IMR-90 (cell line): Measurements from ENCODE around the gene AIDA. TPM values are rescaled to one million over a fixed set of nuclear protein-coding genes. Genes with fewer than 3 reads are reported as not detected.

Source experiments
- ATAC-seq: fragments of 200-7000 bp; cut with Tn5 transposase; 2 replicates; pipeline ENCODE4 v1.9.1; 2020; ENCODE audit warnings: low read depth, mild to moderate bottlenecking, moderate library complexity
- BruUV-seq: library from RNA; stranded (reverse); fragments of 400-500 nt; replicated peaks from 2 replicates; lab custom pipeline; 2021; lab: Mats Ljungman, UMichigan
- CTCF ChIA-PET: fragments of 300-600 bp; formaldehyde crosslinking; extraction: SDS; loops from one replicate; lab custom pipeline; 2021; ENCODE audit warnings: antibody characterized with exemption; lab: Yijun Ruan, JAX
- POLR2A ChIA-PET: fragments of 300-600 bp; sonication (Branson Sonifier 250); formaldehyde crosslinking; loops from one replicate; lab custom pipeline; 2022; ENCODE audit warnings: antibody characterized with exemption; ENCODE audit not compliant: unreplicated experiment; lab: Charles Lee
- DNase-seq: peaks from one replicate; pipeline ENCODE4 v3.0.0; 2013
- H2AFZ ChIP-seq: replicated peaks from 2 replicates; pipeline ENCODE3; 2013; ENCODE audit warnings: low read length, mild to moderate bottlenecking; ENCODE audit not compliant: poor library complexity
- H2AK5ac ChIP-seq: 2 replicates; pipeline ENCODE4 v1.6.1; 2013; ENCODE audit warnings: low read depth, low read length, inconsistent platforms
- H2AK9ac ChIP-seq: replicated peaks from 2 replicates; pipeline ENCODE3; 2013; ENCODE audit warnings: mild to moderate bottlenecking, low read depth, low read length, moderate library complexity; ENCODE audit not compliant: poor library complexity
- H2BK120ac ChIP-seq: 2 replicates; pipeline ENCODE4 v1.6.1; 2013; ENCODE audit warnings: low read depth, low read length, inconsistent platforms
- H2BK15ac ChIP-seq: 3 replicates; pipeline ENCODE4 v1.6.1; 2013; ENCODE audit warnings: low read depth, low read length, inconsistent platforms
- H2BK20ac ChIP-seq: 2 replicates; pipeline ENCODE4 v1.6.1; 2013; ENCODE audit warnings: low read depth, mild to moderate bottlenecking, inconsistent platforms, low read length, moderate library complexity
- H2BK5ac ChIP-seq: 2 replicates; pipeline ENCODE4 v1.6.1; 2013; ENCODE audit warnings: mild to moderate bottlenecking, low read depth, low read length, inconsistent platforms; ENCODE audit not compliant: poor library complexity, severe bottlenecking
- H3K14ac ChIP-seq: replicated peaks from 2 replicates; pipeline ENCODE4 v1.6.1; 2013; ENCODE audit warnings: low read depth, low read length, inconsistent platforms
- H3K18ac ChIP-seq: 2 replicates; pipeline ENCODE4 v1.6.1; 2013; ENCODE audit warnings: low read depth, low read length, control low read depth
- H3K23ac ChIP-seq: 2 replicates; pipeline ENCODE4 v1.6.1; 2013; ENCODE audit warnings: low read depth, low read length, inconsistent platforms
- H3K27ac ChIP-seq: 2 replicates; pipeline ENCODE4 v1.5.1; 2013; ENCODE audit warnings: mild to moderate bottlenecking, control low read depth, low read length; ENCODE audit not compliant: insufficient read depth
- H3K27me3 ChIP-seq: 2 replicates; pipeline ENCODE4 v1.6.1; 2013; ENCODE audit warnings: low read length; ENCODE audit not compliant: control insufficient read depth, insufficient read depth
- H3K36me3 ChIP-seq: 2 replicates; pipeline ENCODE4 v1.6.1; 2013; ENCODE audit warnings: low read length, mixed read lengths; ENCODE audit not compliant: control insufficient read depth, insufficient read depth
- H3K4ac ChIP-seq: 2 replicates; pipeline ENCODE4 v1.6.1; 2013; ENCODE audit warnings: low read depth, low read length, inconsistent platforms
- H3K4me1 ChIP-seq: 2 replicates; pipeline ENCODE4 v1.6.1; 2013; ENCODE audit warnings: low read length, mixed read lengths; ENCODE audit not compliant: control insufficient read depth, insufficient read depth
- H3K4me2 ChIP-seq: 2 replicates; pipeline ENCODE4 v1.6.1; 2013; ENCODE audit warnings: low read depth, mild to moderate bottlenecking, control low read depth, low read length, moderate library complexity
- H3K4me3 ChIP-seq: 2 replicates; pipeline ENCODE4 v1.5.1; 2013; ENCODE audit warnings: low read depth, mild to moderate bottlenecking, control low read depth, low read length, moderate library complexity; ENCODE audit not compliant: insufficient read depth
- H3K56ac ChIP-seq: 2 replicates; pipeline ENCODE4 v1.6.1; 2013; ENCODE audit warnings: low read length, inconsistent platforms; ENCODE audit not compliant: insufficient read depth; ENCODE audit errors: extremely low read depth
- H3K79me1 ChIP-seq, 2 experiments: 2 replicates each; pipeline ENCODE4 v1.6.1; 2013; ENCODE audit warnings: low read length in 2 of 2, inconsistent platforms in 1 of 2, low read depth in 1 of 2
- H3K9ac ChIP-seq: 2 replicates; pipeline ENCODE4 v1.6.1; 2013; ENCODE audit warnings: low read depth, low read length, control low read depth
- H3K9me1 ChIP-seq: 2 replicates; pipeline ENCODE4 v1.6.1; 2013; ENCODE audit warnings: low read length, inconsistent platforms; ENCODE audit not compliant: insufficient read depth
- H3K9me3 ChIP-seq: 2 replicates; pipeline ENCODE4 v1.6.1; 2013; ENCODE audit warnings: low read length; ENCODE audit not compliant: control insufficient read depth, insufficient read depth
- H4K20me1 ChIP-seq: 2 replicates; pipeline ENCODE4 v1.6.1; 2013; ENCODE audit warnings: low read length, inconsistent platforms; ENCODE audit not compliant: insufficient read depth
- H4K5ac ChIP-seq: 2 replicates; pipeline ENCODE4 v1.6.1; 2013; ENCODE audit warnings: mild to moderate bottlenecking, low read depth, low read length, control low read depth
- H4K8ac ChIP-seq, 2 experiments: 2 replicates each; pipeline ENCODE4 v1.6.1; 2013; ENCODE audit warnings: low read depth in 2 of 2, low read length in 2 of 2, control low read depth in 1 of 2, inconsistent platforms in 1 of 2
- H4K91ac ChIP-seq: 2 replicates; pipeline ENCODE4 v1.6.1; 2013; ENCODE audit warnings: low read depth, low read length, inconsistent platforms; ENCODE audit not compliant: insufficient read depth
- CEBPB ChIP-seq: IDR thresholded peaks from 2 replicates; pipeline ENCODE4 v1.6.1; 2012; ENCODE audit warnings: low read depth, low read length, improper control_type of control experiment
- ELK1 ChIP-seq: fragments of 150-350 bp; IDR thresholded peaks from 2 replicates; pipeline ENCODE4 v1.6.1; 2016; ENCODE audit warnings: low read depth, mild to moderate bottlenecking, low read length, moderate library complexity, borderline replicate concordance
- WGBS, 2 experiments: methylation state at CpG; one replicate each; pipeline versions ENCODE4 v1.1.5 to v1.1.7; 2013; ENCODE audit warnings: missing lambda C conversion rate in 2 of 2; ENCODE audit not compliant: insufficient read length in 1 of 2; ENCODE audit errors: extremely low coverage in 2 of 2; 5-methylcytosine and 5-hydroxymethylcytosine counted together
- dilution Hi-C: fragments of 300-500 bp; cut with HindIII; formaldehyde crosslinking; loops from one replicate; pipeline ENCODE4 v1.14.3; 2018; ENCODE audit warnings: low sequenced_read_pairs; ENCODE audit not compliant: unreplicated experiment
- in situ Hi-C: fragments of 300-500 bp; cut with MboI; formaldehyde crosslinking; loops from 3 replicates; pipeline ENCODE4 v1.14.3; 2019; ENCODE audit warnings: low sequenced_read_pairs, inconsistent platforms, mixed read lengths
- intact Hi-C: fragments of 100-400 bp; cut with micrococcal nuclease; formaldehyde crosslinking; loops from 2 replicates; pipeline ENCODE4 v1.10.0; 2022
- polyA plus RNA-seq, 3 experiments: library from polyadenylated mRNA; depleted of rRNA; stranded (reverse); fragments of >200 nt; gene quantifications; 2 replicates each; pipeline ENCODE4 v1.2.3, GENCODE V29; 2012; ENCODE audit warnings: low replicate concordance in 1 of 3
- total RNA-seq: library from RNA; depleted of rRNA; stranded (reverse); fragments of >200 nt; gene quantifications from 2 replicates; pipeline ENCODE4 v1.2.3, GENCODE V29; 2012

The AIDA gene
- total and polyA plus RNA-seq, 2 of the 4 experiments (the other 2 are of a cell fraction) = 47.9 to 48.6 TPM

GRCh38 chr1:222665964-222666363 is 46.3 kb downstream of the AIDA start:
- Histone ChIP-seq H3K4me1 (peaks cover 10% of the 10 kb centered on the region), H3K36me3 (peaks cover 37% of the 10 kb centered on the region), H4K8ac (no peak overlapping the region), H4K91ac (no peak overlapping the region), H3K4me3 (no peak overlapping the region), H2AK5ac (no peak overlapping the region), H3K23ac (no peak overlapping the region), H3K4me2 (no peak overlapping the region), H2BK120ac (no peak overlapping the region), H2AFZ (no peak overlapping the region), H3K27me3 (no peaks in the 10 kb centered on the region), H2AK9ac (no peak overlapping the region), H3K4ac (no peak overlapping the region), H4K5ac (no peak overlapping the region), H3K14ac (no peak overlapping the region), H3K79me1 (peaks cover 11 to 12% of the 10 kb centered on the region in 2 experiments), H3K27ac (no peak overlapping the region), H3K18ac (no peak overlapping the region), H2BK20ac (no peak overlapping the region), H4K20me1 (peaks cover 3% of the 10 kb centered on the region; the same call in 1 of the 2 replicates), H3K56ac (no peak overlapping the region), H3K9me3 (no peaks in the 10 kb centered on the region), H3K9me1 (no peaks in the 10 kb centered on the region; the same call in none of the 2 replicates), H2BK15ac (no peak overlapping the region), H3K9ac (no peak overlapping the region), H2BK5ac (no peak overlapping the region)
- ChIA-PET POLR2A (no interaction called here), CTCF (no interaction called here)
- intact Hi-C loops (no loop called here), in situ Hi-C loops (no loop called here), dilution Hi-C loops (no loop called here)
- BruUV-seq = no TSS peak
- no CpG with 5 or more reads among the region's 7 CpGs for WGBS, 2 experiments
- no peak for TF ChIP-seq ELK1
- peak; percentile 23; the same call in 1 of the 2 replicates for TF ChIP-seq CEBPB
- ATAC-seq (peak; percentile 59), DNase-seq (peak; percentile 52)
